Measurements from ENCODE around the gene RSPH9.
"Not testable (repeated sequence)": the region's sequence is repeated elsewhere in the genome, so short reads cannot be mapped to it uniquely, and the experiment has no call there.

RSPH9 gene

DNA sequence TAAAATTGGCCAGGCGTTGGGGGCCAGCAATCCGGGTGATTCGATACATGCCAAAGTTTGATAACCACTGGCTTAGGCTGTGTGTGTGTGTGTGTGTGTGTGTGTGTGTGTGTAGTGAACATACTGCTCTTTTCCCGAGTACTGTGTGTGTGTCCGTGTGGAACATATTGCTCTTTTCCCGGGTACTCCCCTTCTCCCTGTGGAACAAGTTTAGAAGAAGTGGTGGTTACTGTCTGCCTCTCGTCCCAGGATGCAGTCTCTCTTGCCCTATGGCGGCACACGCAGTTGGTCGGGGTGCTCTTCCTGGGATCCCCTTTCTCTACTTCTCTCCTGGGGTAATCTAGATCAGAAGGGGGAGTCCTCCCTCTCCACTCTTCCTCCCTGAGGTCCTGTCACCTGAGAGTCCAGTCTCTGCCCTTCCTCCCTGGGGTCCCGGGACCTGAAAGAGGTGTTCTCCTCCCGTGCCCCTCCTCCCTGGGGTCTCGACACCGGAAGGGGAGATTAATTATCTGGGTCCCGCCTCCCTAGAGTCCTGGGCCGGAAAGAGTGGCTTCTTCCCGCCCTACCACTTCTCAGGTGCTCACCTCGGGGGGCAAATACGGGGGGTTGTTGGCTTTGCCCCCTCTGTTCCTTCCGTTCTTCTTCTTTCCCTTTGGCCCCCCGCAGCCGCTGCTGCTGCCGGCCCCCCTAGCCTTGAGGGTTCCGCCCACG, 16.3 kb upstream of the RSPH9 start:
- DNase-seq (ENCODE audit: low spot score), result peak; percentile 73
- TF ChIP-seq, protein P1, sequence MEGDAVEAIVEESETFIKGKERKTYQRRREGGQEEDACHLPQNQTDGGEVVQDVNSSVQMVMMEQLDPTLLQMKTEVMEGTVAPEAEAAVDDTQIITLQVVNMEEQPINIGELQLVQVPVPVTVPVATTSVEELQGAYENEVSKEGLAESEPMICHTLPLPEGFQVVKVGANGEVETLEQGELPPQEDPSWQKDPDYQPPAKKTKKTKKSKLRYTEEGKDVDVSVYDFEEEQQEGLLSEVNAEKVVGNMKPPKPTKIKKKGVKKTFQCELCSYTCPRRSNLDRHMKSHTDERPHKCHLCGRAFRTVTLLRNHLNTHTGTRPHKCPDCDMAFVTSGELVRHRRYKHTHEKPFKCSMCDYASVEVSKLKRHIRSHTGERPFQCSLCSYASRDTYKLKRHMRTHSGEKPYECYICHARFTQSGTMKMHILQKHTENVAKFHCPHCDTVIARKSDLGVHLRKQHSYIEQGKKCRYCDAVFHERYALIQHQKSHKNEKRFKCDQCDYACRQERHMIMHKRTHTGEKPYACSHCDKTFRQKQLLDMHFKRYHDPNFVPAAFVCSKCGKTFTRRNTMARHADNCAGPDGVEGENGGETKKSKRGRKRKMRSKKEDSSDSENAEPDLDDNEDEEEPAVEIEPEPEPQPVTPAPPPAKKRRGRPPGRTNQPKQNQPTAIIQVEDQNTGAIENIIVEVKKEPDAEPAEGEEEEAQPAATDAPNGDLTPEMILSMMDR (IDR thresholded peaks at IDR 0.05; ENCODE audit: extremely low read depth, insufficient read depth, missing control alignments), result no peak

DNA sequence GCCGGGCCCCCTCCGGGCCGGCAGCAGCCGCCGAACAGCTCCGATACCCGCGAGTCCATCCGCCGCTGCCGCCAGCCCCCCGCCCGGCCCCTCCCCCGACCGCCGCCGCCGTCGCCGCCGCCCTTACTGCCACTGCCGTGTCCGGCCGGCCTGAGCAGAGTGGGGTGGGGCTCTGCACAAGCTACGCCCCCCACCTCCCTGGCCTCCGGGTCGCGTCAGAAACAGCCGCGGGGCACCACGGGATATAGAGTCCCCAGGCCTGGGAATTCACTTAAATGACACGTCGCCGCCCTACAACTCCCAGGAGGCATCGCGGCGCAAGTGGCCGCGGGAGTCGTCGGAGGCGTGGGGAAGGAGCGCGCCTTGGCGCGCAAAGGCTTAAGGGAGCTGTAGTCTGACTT, 15.7 kb upstream of the RSPH9 start, which contains the start of gene GTPBP2:
TSS of gene GTPBP2 (minus strand) at position 161 of the 401 bp plus-strand sequence. CDS start at position 59, 102 bp downstream.
- in situ Hi-C loops (cut with MboI; ENCODE audit: low pct_unique_long_range_greater_than_20kb, low sequenced_read_pairs, unreplicated experiment), result no loop called here
- TF ChIP-seq, protein P1 (IDR thresholded peaks at IDR 0.05; ENCODE audit: extremely low read depth, insufficient read depth, missing control alignments), result no peak
- DNase-seq (ENCODE audit: low spot score), result peak; percentile 97

More for the DNA sequence above, 16.3 kb upstream of the RSPH9 start:
- in situ Hi-C loops (cut with MboI; ENCODE audit: low pct_unique_long_range_greater_than_20kb, low sequenced_read_pairs, unreplicated experiment), result no loop called here

DNA sequence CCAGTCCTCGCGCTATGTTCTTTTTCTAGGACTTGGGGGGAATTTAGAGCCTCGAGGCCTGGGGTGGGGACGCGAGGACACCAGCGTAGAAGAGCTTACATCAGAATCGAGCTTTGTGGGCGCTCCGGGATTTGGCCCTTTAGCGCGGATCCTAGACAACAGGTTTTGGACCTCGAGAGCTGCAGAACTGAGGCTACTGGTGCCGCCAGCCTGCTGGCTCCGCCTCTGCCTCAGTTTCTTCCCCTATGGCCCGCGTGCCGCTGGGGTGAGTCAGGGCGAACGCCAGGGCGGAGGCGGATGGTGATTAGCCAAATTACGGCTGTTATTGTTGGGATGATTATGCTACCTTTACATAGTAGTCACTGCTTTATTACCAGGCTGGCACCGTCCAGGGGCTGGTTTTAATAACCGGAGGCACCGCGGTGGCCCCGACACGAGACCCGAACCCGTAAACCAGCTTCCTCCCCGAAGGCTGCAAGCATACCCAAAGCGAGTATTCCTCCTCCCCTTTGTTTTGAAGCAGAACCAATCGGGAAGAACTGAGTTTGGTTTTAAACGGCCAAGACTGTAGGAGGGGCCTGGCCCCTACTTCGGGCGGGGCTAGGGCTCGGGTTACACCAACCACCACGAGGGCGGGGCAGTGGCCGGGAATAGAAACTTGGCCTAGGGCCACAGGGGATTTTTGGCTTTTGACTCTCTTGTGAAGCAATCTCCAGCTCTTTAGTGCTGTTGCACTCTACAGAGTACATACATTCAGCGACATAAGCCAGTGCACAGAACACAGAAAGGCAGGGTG, 15.1 kb upstream of the RSPH9 start:
- TF ChIP-seq, protein P1 (IDR thresholded peaks at IDR 0.05; ENCODE audit: extremely low read depth, insufficient read depth, missing control alignments), result no peak
- DNase-seq (ENCODE audit: low spot score), result peak; percentile 97
- in situ Hi-C loops (cut with MboI; ENCODE audit: low pct_unique_long_range_greater_than_20kb, low sequenced_read_pairs, unreplicated experiment), result no loop called here

DNA sequence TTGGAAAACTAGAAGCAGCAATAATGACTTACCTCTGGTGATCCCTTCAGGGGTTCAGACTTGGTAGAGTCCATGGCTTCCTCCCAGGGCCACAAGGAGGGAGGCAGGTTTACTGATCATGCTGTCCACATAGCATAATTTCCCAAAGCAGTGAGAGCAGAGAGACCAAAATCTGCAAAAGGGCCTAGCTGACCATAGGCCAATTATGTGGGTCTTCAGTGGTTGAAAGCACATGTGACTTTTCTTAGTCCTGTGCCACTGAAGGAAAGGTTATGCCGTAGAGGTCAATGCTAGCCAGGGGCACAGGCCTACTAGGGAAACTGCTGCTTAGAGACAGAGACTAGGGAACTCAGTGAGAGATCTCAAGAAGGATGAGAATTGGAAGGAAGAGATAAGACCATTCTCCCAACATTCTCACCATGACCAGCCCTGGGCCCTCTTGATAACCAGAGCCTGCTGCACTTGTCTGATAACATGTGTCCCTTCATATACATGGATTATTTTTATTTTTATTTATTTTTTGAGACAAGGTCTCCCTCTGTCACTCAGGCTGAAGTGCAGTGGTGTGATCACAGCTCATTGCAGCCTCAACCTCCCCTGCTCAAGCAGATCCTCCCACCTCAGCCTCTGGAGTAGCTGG, 13.7 kb upstream of the RSPH9 start:
- in situ Hi-C loops (cut with MboI; ENCODE audit: low pct_unique_long_range_greater_than_20kb, low sequenced_read_pairs, unreplicated experiment), result no loop called here
- TF ChIP-seq, protein P1 (IDR thresholded peaks at IDR 0.05; ENCODE audit: extremely low read depth, insufficient read depth, missing control alignments), result no peak
- DNase-seq (ENCODE audit: low spot score), result no peak

DNA sequence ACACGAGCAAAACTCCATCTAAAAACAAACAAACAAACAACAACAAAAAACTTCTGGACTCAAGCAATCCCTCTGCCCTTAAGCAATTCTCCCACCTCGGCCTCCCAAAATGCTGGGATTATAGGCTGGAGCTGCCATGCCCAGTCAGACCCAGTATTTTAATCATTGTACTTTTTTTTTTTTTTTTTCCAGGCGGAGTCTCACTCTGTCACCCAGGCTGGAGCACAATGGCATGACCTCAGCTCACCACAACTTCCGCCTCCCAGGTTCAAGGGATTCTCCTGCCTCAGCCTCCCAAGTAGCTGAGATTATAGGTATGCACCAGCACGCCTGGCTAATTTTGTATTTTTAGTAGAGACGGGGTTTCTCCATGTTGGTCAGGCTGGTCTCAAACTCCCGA, 11.8 kb upstream of the RSPH9 start:
- in situ Hi-C loops (cut with MboI; ENCODE audit: low pct_unique_long_range_greater_than_20kb, low sequenced_read_pairs, unreplicated experiment); DNase-seq (ENCODE audit: low spot score): not testable (repeated sequence)

DNA sequence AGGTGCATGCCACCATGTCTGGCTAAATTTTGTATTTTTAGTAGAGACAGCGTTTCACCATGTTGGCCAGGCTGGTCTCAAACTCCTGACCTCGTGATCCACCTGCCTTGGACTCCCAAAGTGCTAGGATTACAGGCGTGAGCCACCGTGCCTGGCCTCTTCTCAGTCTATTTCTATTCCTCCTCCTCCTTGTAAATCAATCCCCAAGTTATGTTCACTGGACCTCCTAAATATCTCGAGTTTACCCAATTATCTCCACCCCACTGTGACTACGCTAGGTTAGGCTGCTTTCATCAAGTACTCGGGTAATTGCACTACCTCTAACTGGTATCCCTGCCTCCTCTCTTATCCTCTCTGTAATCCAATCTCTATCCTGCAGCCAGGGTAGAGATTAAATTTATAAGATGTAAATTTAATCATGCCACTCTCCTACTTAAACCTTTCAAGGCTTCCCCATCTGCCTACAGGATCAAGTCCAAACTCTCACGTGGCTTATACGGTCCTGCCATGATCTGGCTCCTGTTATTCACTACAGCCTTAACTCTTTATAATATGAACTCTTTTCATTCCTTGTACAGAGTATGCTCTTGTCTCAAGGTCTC, 10.0 kb upstream of the RSPH9 start:
- in situ Hi-C loops (cut with MboI; ENCODE audit: low pct_unique_long_range_greater_than_20kb, low sequenced_read_pairs, unreplicated experiment), result no loop called here
- DNase-seq (ENCODE audit: low spot score), result no peak
- TF ChIP-seq, protein P1 (IDR thresholded peaks at IDR 0.05; ENCODE audit: extremely low read depth, insufficient read depth, missing control alignments), result no peak

All from GM13977 (cell line).